AML-193 (cell line): Measurements from ENCODE around the gene TDRD10.

Source experiments
- DNase-seq, 2 experiments: peaks; one replicate each; lab custom pipeline; 2025; lab: John Stamatoyannopoulos, UW

Gene TDRD10

DNA sequence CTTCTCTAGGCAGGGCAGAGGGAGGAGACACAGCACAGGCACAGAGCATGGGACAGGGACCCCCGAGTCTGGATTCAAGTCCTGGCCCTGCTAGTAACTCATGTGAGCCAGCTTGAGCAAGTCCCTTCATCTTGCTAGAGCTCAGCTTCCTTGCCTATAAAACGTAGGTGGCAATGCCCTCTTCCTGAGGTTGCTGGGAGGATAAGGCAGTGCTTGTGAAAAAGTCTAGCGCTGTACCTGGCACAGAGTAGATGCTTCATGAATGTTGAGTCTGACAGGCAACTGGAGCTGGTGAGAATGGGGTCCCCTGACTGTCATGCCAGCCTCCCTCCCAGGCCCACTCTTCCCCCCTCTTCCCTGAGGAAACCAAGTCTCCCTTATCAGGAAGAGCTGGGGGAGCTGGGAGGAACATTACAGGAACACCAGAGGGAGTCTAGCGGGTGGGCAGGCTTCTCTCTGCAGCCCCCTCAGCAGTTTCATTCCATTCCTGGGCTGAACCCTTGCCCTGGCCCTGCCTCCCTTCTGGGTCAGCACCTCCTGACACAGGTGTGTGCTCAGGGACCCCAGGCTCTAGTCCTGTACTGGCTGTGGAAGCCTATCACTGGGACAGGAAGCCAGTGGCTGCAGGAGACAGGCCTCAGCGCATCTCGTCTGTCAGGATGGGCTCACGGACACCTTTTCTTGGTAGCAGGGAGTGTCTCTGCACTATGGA lies 75.5 kb downstream of the TDRD10 start:
- DNase-seq: no peak

DNA sequence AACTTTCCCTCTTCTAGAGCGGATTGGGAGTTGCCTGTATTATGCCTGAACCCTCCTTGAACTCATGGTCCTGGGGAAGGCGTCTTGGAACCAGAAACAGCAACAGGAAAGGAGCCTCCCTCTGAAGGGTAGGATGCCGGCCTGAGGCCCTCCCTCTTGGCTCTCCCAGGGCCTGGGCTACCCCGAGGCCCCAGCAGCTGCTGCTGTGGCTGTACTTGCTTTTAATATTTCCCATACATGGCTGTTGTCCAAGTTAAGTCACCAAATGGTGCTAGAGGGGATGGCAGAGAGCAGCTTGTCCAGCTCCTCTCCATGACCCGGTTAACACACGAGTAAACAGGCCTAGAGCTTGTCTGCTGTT lies 76.0 kb downstream of the TDRD10 start:
- no peak for DNase-seq

DNA sequence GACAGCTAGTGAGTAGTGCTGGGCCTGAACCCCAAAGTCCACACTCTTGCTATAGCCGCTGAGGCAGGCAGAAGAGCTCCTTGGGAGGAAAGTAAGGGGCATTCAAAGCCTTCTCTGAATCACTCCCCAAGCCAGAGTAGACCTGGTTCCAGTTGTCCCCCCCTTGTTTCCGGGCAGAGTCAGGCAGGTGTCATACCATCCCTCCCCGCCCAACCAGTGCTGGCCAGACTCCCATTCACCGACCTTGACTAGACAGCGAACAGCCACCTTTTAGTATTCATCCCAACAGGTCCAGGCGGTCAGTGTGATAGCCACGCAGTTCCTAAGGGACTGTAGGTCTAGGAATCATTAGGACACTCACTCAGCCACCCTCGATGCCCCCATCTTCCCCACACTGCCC lies 77.4 kb downstream of the TDRD10 start:
- no peak for DNase-seq

DNA sequence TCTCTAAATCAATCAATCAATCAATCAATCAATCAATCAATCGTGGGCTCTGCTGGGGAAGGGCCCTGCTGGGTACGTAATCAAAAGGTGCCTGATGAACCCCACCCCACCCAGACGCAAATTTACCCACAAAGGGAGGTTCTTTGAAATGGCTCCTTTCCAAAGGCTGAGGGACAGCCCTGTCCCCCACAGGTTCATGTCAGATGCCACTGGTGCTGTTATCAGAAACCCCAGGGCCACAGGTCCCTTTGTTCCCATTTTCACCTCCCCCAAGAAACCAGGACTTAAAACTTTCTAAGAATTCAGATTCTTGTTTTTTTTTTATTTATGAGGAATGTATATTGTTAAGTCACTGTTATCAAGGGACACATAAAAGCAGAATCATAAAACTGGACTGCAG lies 79.7 kb downstream of the TDRD10 start:
- DNase-seq: no peak

DNA sequence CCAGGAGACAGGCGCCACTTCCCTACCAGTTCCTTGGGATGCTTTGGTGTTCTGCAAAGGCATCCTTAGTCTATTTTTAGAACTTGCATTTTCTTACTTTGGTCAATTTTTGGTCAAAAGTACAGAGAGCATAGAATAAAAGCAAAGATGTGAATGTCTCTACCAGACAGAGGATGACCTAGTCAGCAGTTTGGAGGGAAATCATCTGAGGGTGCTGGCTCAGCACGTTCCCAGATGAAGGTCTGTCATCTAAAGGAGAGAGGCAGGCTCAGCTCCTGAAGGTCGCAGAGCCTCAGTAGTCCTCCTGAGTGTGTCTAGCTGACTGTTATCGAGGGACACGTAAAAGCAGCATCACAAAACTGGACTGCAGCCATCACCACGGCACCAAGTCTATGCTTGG lies 80.9 kb downstream of the TDRD10 start:
- DNase-seq: no peak

DNA sequence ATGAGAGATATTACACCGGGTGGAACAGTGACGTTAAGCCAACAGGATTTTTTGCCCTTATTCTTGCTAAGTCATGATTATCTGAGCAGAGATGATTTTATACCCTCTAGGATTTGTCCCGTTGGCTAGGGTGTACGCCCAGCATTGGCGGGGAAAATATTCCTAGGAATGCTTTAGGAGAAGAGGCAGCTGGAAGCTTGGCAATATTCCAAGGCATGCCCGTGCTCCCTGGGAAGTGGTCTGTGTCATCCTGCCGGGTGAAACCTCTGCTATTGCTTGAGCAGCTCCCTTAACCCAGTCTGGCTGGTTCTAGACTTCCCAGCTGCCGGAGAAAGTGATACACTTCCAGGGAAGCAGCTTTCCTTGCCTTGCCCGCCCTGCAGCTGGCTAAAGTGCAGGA lies 81.8 kb downstream of the TDRD10 start:
- no peak for DNase-seq

DNA sequence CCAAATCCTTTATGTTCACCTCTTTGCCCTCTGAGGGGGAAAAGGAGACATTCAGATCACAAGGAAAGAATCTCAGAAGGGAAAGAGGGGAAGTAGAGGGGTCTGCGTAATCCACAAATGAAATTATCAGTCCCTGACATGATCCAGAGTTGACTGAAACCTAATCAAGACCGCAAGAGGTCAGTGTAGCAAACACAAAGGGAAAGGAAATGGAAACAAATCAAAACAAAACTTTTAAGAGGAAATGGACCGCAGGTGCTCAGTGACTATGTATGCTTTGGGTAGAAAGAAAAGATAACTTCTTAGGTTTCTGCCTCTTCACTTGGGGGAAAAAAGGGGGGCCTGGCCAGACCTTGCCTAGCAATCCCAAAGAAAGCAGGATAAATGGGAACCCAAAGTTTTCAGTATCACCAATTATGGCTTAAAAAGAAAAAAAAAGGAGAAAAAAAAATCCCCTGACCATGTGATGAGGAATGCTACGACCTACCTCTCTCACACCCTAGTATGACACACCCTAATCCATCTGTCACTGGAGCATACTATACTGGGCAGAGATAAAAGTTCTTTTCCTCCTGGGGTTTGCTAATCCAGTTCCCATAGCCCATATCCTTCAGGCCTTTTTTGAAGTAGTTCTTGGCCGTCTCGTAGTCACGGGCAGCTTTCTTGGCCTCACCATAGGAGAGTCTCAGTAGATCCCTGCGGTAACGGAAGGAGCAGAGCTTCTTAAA lies 82.4 kb downstream of the TDRD10 start:
- no peak for DNase-seq

DNA sequence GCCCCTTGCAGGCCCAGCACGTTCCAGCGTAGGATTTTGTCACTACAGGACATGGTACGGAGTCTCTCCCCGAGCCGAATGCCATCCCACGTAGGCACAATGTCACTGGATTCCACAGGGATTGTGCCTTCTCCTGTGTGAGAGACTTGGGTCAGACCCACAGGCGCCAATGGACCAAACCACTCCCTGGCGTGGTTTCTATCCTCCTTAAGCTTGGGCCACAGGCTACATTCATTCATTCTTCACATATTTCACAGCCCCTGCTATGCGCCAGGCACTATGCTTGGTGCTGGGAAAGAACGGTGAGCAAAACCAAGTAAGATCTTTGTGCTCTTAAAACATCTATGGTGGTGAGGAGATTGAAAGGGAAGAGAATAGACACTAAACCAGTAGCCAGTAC lies 84.2 kb downstream of the TDRD10 start:
- DNase-seq: no peak

DNA sequence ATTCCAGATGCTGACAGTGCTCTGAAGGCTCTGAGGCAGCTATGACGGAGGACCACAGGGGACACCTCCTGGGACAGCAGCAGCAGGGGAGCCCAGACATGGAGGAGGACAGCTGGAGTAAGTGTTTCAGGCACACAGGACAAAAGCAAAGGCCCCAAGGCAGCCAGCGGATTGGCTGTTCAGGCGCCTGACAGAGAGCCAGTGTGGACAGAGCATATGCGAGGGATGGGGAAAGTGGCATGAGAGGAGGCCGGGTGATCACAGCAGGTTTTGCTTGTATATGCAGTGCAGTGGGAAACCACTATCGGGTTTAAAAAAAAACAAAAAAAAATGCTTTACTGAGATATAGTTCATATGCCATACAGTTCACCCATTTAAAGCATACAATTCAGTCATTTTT lies 84.6 kb downstream of the TDRD10 start:
- no peak for DNase-seq

DNA sequence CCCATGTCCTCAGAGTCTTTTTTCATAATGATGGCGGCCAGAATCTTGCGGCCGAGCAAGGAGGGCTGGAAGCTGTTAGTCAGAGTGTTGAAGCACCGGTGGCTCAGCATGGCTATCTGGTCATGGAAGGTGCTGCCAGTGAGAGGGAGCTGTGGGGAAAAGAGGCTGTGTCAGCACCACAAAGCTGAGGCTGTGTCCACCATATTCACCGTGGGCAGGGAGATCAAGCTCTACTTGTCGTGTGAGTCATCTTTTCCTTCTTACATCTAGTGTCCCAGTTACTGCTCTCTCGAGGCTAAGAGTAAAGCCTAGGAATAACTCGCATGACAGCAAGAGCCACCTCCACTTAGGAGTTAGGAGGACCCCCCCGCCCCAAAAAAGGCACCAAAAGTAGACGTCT lies 87.8 kb downstream of the TDRD10 start:
- DNase-seq: no peak

DNA sequence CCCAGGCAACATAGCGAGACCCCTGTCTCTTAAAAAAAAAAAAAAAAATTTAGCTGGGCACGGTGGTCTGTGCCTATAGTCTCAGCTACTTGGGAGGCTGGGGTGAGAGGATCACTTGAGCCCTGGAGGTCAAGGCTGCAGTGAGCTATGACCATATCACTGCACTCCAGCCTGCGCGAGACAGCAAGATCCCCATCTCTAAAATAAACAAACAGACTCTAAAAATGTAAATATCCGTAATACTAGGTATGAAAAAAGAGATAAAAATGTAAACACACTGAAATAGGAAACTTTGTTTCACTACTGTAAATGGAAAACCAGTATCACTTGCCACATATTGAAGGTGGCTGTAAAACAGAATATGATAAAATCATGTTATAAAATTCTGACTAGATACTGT lies 88.7 kb downstream of the TDRD10 start:
- DNase-seq: no peak

DNA sequence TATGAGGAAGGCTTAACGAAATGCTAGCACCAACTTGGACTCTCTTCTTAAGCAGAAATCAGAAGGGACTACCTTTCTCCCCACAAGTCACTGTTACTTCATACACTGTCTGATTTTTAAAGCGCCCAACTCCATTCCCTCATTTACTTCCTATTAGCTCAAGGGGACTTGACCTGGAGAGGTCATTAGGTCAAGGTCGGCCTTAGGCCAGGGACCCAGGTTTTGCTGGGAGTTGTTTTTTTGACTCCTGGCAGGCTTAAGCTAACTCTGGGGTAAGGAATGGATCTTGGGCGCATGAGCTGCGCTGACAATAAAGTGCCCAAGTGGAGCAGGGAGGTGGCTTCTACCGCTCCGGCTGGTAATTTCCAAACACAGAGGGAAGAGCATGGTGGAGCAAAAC lies 89.2 kb downstream of the TDRD10 start:
- DNase-seq: no peak

DNA sequence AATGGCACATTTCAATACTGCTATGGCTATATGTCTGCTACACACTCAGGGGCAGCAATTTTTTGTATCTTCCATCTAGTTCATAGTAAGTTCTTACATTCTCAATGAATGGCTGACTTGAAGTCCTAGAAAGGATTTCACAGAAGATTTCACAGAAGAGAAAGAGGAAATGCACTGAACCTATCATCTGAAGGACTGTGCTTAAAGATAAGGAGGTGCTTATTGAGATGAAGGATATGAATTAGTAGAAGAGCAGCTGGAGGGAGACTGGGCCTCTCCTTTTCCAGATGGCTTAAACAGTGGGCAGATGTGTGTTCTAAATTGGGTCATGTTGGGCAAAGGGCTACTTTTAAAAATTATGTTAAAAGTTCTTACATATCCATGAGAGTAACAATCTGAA lies 91.4 kb downstream of the TDRD10 start:
- no peak for DNase-seq

DNA sequence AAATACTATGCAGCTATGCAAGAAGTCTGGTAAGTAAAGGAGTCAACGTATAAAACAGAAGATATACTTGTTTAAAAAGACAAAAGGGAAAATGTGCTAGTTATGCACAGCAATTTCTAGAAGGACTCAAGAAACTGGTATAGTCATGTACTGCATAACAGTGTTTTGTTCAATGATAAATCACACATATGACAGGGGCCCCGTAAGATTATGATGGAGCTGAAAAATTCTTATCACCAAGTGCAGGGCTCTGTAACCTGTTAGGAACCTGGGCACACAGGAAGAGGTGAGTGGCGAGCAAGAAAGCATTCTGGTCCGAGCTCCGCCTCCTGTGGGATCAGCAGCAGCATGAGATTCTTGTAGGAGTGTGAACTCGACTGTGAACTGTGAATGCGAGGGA lies 92.8 kb downstream of the TDRD10 start:
- DNase-seq: no peak

DNA sequence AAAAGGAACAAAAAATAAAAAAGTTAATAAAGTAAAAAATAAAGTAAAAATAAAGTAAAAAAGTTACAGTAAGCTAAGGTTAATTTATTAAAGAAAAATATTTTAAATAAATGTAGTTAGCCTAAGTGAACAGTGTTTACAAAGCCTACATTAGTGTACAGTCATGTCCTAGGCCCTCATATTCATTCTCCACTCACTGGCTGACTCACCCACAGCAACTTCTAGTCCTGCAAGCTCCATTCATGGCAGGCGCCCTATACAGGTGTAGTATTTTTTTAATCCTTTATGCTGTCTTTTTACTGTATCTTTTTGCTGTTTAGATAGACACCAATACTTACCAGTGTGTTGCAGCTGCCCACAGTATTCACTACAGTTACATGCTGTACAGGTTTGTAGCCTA lies 93.6 kb downstream of the TDRD10 start:
- no peak for DNase-seq
